A673 (cell line): ENCODE measurements around the gene NID1. TPM values are rescaled to one million over a fixed set of nuclear protein-coding genes. Genes with fewer than 3 reads are reported as not detected.

Source experiments
- BruUV-seq: library from RNA; stranded (reverse); fragments of 400-500 nt; replicated peaks from 2 replicates; lab custom pipeline; 2021; lab: Mats Ljungman, UMichigan
- CTCF ChIA-PET: fragments of 300-600 bp; sonication (Branson Sonifier 250); formaldehyde crosslinking; loops from one replicate; lab custom pipeline; 2022; ENCODE audit warnings: antibody characterized with exemption; lab: Charles Lee
- POLR2A ChIA-PET: fragments of 300-600 bp; sonication (Branson Sonifier 250); formaldehyde crosslinking; loops from one replicate; lab custom pipeline; 2022; ENCODE audit warnings: antibody characterized with exemption; ENCODE audit not compliant: low non-redundant PET; lab: Charles Lee
- DNase-seq: peaks from one replicate; pipeline ENCODE4 v3.0.0-alpha.2; 2015; ENCODE audit warnings: low spot score
- H3K27ac ChIP-seq: fragments of 200-600 bp; sonication (generic); 2 replicates; pipeline ENCODE4 v1.5.1; 2016; ENCODE audit warnings: mixed run types, low read depth, mild to moderate bottlenecking, mixed read lengths, antibody characterized with exemption, low read length; ENCODE audit not compliant: poor library complexity, severe bottlenecking
- H3K27me3 ChIP-seq: fragments of 200-600 bp; sonication (generic); replicated peaks from 2 replicates; pipeline ENCODE4 v1.6.1; 2017; ENCODE audit warnings: mixed run types, low read depth, mild to moderate bottlenecking, mixed read lengths, antibody characterized with exemption, low read length; ENCODE audit not compliant: insufficient read depth, poor library complexity
- H3K36me3 ChIP-seq: fragments of 200-600 bp; sonication (generic); 2 replicates; pipeline ENCODE4 v1.6.1; 2016; ENCODE audit warnings: mixed run types, mild to moderate bottlenecking, mixed read lengths, antibody characterized with exemption, low read length; ENCODE audit not compliant: insufficient read depth, poor library complexity, severe bottlenecking
- H3K4me1 ChIP-seq: fragments of 200-600 bp; sonication (generic); 2 replicates; pipeline ENCODE4 v1.6.1; 2017; ENCODE audit warnings: mixed run types, mild to moderate bottlenecking, mixed read lengths, antibody characterized with exemption, low read length; ENCODE audit not compliant: insufficient read depth, poor library complexity, severe bottlenecking
- H3K4me3 ChIP-seq: fragments of 200-600 bp; sonication (generic); 2 replicates; pipeline ENCODE4 v1.5.1; 2016; ENCODE audit warnings: low read depth, mixed run types, mild to moderate bottlenecking, mixed read lengths, low read length; ENCODE audit not compliant: poor library complexity, severe bottlenecking
- H3K9me3 ChIP-seq: fragments of 200-600 bp; sonication (generic); 2 replicates; pipeline ENCODE4 v1.6.1; 2016; ENCODE audit warnings: mixed run types, low read depth, mild to moderate bottlenecking, mixed read lengths, antibody characterized with exemption, low read length; ENCODE audit not compliant: poor library complexity, severe bottlenecking
- CTCF ChIP-seq: fragments of 300-800, 200-600 bp; sonication (generic); conservative IDR thresholded peaks from 2 replicates; pipeline ENCODE4 v1.5.1; 2017; ENCODE audit warnings: low read depth, mild to moderate bottlenecking, antibody characterized with exemption, low read length, moderate library complexity, mixed read lengths
- EZH2 ChIP-seq: fragments of 200-600 bp; sonication (generic); IDR thresholded peaks from 2 replicates; pipeline ENCODE4 v1.6.1; 2017; ENCODE audit warnings: borderline replicate concordance, low read depth, mild to moderate bottlenecking, mixed read lengths, antibody characterized with exemption, low read length; ENCODE audit not compliant: poor library complexity, severe bottlenecking
- intact Hi-C: fragments of 100-400 bp; cut with micrococcal nuclease; formaldehyde crosslinking; loops from one replicate; pipeline ENCODE4 v1.10.0; 2022; ENCODE audit not compliant: unreplicated experiment
- total RNA-seq: library from RNA; stranded (reverse); gene quantifications from 2 replicates; pipeline ENCODE4 v1.2.3, GENCODE V29; 2021

Gene NID1
- total RNA-seq, 1 experiment from 2014 or later: 0.64 TPM

GRCh38 chr1:236108027-236108648 is 43.2 kb upstream of the NID1 start:
- Histone ChIP-seq H3K36me3 (no peaks in the 10 kb centered on the region), H3K4me3 (no peak overlapping the region), H3K9me3 (no peaks in the 10 kb centered on the region), H3K27me3 (no peaks in the 10 kb centered on the region), H3K27ac (no peak overlapping the region), H3K4me1 (no peaks in the 10 kb centered on the region)
- POLR2A ChIA-PET: no interaction called here
- no peak for TF ChIP-seq CTCF
- no peak for TF ChIP-seq EZH2
- CTCF ChIA-PET: interaction anchor here (0.9 kb wide), 1 partner anchor 428 kb away, joined by 4 read pairs; no protein-coding TSS in a partner anchor
- no peak for DNase-seq
- intact Hi-C loops: loop anchor here (5.0 to 10.0 kb wide), 2 partner anchors 384 to 1277 kb away; no protein-coding TSS in a partner anchor
- no TSS peak for BruUV-seq

GRCh38 chr1:236107121-236107907 is 42.4 kb upstream of the NID1 start:
- TF ChIP-seq CTCF: no peak
- TF ChIP-seq EZH2: no peak
- Histone ChIP-seq H3K27ac (no peak overlapping the region), H3K27me3 (no peaks in the 10 kb centered on the region), H3K4me3 (no peak overlapping the region), H3K36me3 (no peaks in the 10 kb centered on the region), H3K9me3 (no peaks in the 10 kb centered on the region), H3K4me1 (no peaks in the 10 kb centered on the region)
- BruUV-seq: no TSS peak
- DNase-seq: no peak
- intact Hi-C loops: loop anchor here (5.0 to 10.0 kb wide), 2 partner anchors 385 to 1277 kb away; no protein-coding TSS in a partner anchor
- POLR2A ChIA-PET: no interaction called here
- CTCF ChIA-PET: interaction anchor here (0.7 to 0.9 kb wide), 2 partner anchors 170 to 429 kb away, joined by 3 to 4 read pairs; no protein-coding TSS in a partner anchor

GRCh38 chr1:236103646-236104218 is 38.8 kb upstream of the NID1 start:
- H3K27me3 ChIP-seq: no peaks in the 10 kb centered on the region
- H3K4me1 ChIP-seq: no peaks in the 10 kb centered on the region
- DNase-seq: peak; percentile 56
- intact Hi-C loops: loop anchor here (2.0 to 10.0 kb wide), 2 partner anchors 427 to 1281 kb away; no protein-coding TSS in a partner anchor
- H3K36me3 ChIP-seq: no peaks in the 10 kb centered on the region
- no peaks in the 10 kb centered on the region for H3K9me3 ChIP-seq
- ChIA-PET CTCF (no interaction called here), POLR2A (no interaction called here)
- H3K27ac ChIP-seq: no peak overlapping the region
- BruUV-seq: no TSS peak
- TF ChIP-seq CTCF (peak; percentile 64), EZH2 (no peak)
- H3K4me3 ChIP-seq: no peak overlapping the region
